SJSA1 (cell line): ENCODE data around the gene KLHL24. TPM values are rescaled to one million over a fixed set of nuclear protein-coding genes. Genes with fewer than 3 reads are reported as not detected.

Experiments used
- DNase-seq, 2 experiments: peaks; one replicate each; pipeline ENCODE4 v3.0.0-alpha.2; 2015 to 2020; ENCODE audit warnings: low spot score in 2 of 2, low read depth in 1 of 2
- H3K27ac ChIP-seq: fragments of 250-450 bp; sonication (Bioruptor Pico); 2 replicates; pipeline ENCODE4 v1.5.1; 2020; ENCODE audit warnings: mild to moderate bottlenecking, moderate library complexity
- H3K27me3 ChIP-seq: fragments of 250-450 bp; sonication (Bioruptor Pico); replicated peaks from 2 replicates; pipeline ENCODE4 v1.5.1; 2020; ENCODE audit warnings: mild to moderate bottlenecking, moderate library complexity
- H3K36me3 ChIP-seq: fragments of 250-450 bp; sonication (Bioruptor Pico); 2 replicates; pipeline ENCODE4 v1.5.1; 2020; ENCODE audit warnings: mild to moderate bottlenecking
- H3K4me1 ChIP-seq: fragments of 250-450 bp; sonication (Bioruptor Pico); replicated peaks from 2 replicates; pipeline ENCODE4 v1.6.1; 2021; ENCODE audit warnings: mild to moderate bottlenecking
- H3K4me3 ChIP-seq: fragments of 250-450 bp; sonication (Bioruptor Pico); 2 replicates; pipeline ENCODE4 v1.5.1; 2020; ENCODE audit warnings: mild to moderate bottlenecking
- H3K9me3 ChIP-seq: fragments of 250-450 bp; sonication (Bioruptor Pico); replicated peaks from 2 replicates; pipeline ENCODE4 v1.5.1; 2020; ENCODE audit warnings: mild to moderate bottlenecking
- total RNA-seq: library from RNA; depleted of rRNA; stranded (reverse); fragments of >200 nt; shearing (Covaris generic); gene quantifications from 2 replicates; pipeline ENCODE4 v1.2.3, GENCODE V29; 2014; rRNA removed

The KLHL24 gene
- total RNA-seq, 1 experiment from 2014 or later = 5.9 TPM

DNA sequence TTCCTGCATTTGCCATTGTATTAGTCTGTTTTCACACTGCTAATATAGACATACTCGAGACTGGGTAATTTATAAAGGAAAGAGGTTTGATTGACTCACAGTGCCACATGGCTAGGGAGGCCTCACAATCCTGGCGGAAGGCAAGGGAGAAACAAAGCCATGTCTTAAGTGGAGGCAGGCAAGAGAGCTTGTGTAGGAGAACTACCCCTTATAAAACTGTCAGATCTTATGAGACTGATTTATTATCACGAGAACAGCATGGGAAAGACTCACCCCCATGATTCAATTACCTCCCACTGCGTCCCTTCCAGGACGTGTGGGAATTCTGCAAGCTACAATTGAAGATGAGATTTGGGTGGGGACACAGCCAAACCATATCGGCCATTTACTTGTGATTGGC lies 90.0 kb downstream of the KLHL24 start:
- DNase-seq = no peak
- Histone ChIP-seq H3K4me1 (no peaks in the 10 kb centered on the region), H3K27me3 (no peaks in the 10 kb centered on the region), H3K4me3 (no peak overlapping the region), H3K27ac (no peak overlapping the region), H3K36me3 (peaks cover 70% of the 10 kb centered on the region), H3K9me3 (no peaks in the 10 kb centered on the region)

DNA sequence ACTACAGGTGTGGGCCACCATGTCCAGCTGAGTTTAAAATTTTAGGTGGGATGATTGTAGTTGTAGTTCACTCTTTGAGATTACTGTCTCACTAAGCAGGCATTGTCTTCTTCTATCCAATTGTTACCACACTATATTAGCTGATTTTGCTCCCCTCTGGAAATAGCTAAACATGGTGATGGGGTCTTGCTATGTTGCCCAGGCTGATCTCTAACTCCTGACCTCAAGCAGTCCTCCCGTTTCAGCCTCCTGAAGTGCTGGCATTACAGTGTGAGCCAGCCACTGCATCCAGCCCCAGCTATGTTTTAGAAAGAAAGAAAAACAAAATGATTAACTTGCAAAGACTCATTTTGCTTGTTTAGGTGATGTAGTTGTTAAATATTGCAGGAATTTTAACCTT lies 92.8 kb downstream of the KLHL24 start:
- Histone ChIP-seq H3K36me3 (peaks cover 65% of the 10 kb centered on the region), H3K4me3 (no peak overlapping the region), H3K4me1 (no peaks in the 10 kb centered on the region), H3K27me3 (no peaks in the 10 kb centered on the region), H3K9me3 (no peaks in the 10 kb centered on the region), H3K27ac (no peak overlapping the region)
- no peak for DNase-seq

DNA sequence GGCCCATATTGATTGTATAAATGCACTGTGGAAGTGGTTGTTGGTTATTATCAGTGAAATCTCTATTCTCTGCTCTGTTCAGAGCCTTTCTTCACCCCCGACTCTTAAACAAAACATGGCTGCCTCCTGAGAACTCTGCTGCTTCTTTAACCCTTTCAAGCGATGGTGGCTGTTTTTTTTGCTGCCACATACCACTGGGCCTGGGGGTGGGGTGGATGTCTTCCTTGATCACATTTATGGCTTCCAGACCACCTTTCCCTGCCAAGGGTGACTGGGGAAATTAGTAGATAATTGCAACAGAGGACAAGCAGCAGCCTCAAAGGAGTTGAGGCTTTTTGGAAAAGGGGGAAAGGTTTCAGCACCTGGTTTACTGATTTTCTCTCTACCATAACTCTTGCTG lies 94.9 kb downstream of the KLHL24 start:
- no peak for DNase-seq
- H3K9me3 ChIP-seq = no peaks in the 10 kb centered on the region
- H3K4me1 ChIP-seq = no peaks in the 10 kb centered on the region
- H3K4me3 ChIP-seq = no peak overlapping the region
- H3K36me3 ChIP-seq = peaks cover 65% of the 10 kb centered on the region
- no peak overlapping the region for H3K27ac ChIP-seq
- no peaks in the 10 kb centered on the region for H3K27me3 ChIP-seq

DNA sequence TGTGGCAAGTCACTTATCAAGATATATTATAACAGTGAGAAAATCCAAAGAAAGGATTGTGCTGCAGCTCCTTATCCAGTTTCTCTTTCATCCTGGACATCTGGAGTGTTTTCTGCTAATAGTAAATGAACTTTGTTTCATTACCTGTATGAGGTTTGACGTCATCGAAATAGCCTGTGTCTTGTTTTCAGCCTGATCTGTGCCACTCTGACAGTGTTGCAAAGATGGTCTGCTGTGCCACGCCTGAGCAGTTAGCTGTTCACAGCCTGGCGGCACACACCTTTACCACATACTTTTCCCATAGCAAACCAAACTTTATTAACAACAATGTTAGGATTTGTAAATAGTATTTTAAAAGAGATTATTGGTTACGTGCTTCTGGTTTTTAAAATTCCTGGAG lies 96.2 kb downstream of the KLHL24 start:
- H3K4me1 ChIP-seq = no peaks in the 10 kb centered on the region
- no peaks in the 10 kb centered on the region for H3K9me3 ChIP-seq
- H3K27me3 ChIP-seq = no peaks in the 10 kb centered on the region
- no peak for DNase-seq
- no peak overlapping the region for H3K4me3 ChIP-seq
- no peak overlapping the region for H3K27ac ChIP-seq
- H3K36me3 ChIP-seq = peaks cover 59% of the 10 kb centered on the region

DNA sequence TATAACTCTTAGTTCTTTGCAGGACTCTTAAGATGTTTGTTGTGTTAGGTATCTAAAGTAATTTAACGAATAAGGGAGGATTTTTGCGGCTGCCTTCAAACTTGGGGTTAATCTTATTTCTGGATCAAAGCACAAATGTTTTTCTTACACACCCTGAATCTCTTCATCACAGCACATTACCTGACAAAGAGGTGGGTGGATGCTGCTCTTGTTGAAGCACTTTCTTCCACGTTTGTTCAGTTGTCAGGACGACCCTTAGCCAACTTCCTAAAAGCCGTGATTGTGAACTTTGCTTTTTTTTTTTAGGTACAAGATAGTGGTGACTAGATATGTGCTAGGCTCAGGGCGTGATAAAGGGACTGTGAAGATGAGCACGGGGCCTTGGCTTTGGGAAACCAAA lies 98.1 kb downstream of the KLHL24 start:
- Histone ChIP-seq H3K9me3 (no peaks in the 10 kb centered on the region), H3K36me3 (peaks cover 59% of the 10 kb centered on the region), H3K27ac (no peak overlapping the region), H3K27me3 (no peaks in the 10 kb centered on the region), H3K4me3 (no peak overlapping the region), H3K4me1 (no peaks in the 10 kb centered on the region)
- DNase-seq = no peak

Other genes with a start within 250 kb of the KLHL24 start
- gene MCF2L2, start 207.0 kb upstream of the KLHL24 start, total RNA-seq = 0.03 TPM in 1 of 2 replicates, not detected in the other
- not detected in 2 replicates for gene KLHL6, start 79.9 kb upstream of the KLHL24 start, total RNA-seq
- 14.9 and 20.0 TPM in 2 replicates for gene YEATS2, start 62.2 kb downstream of the KLHL24 start, total RNA-seq
- 1.5 and 3.0 TPM in 2 replicates for gene MAP6D1, start 190.0 kb downstream of the KLHL24 start, total RNA-seq
- 38.4 and 46.6 TPM in 2 replicates for gene PARL, start 249.3 kb downstream of the KLHL24 start, total RNA-seq